Activated naive CD8-positive, alpha-beta T cell treated with anti-CD3 and anti-CD28 coated beads, Interleukin-2, amount 10 ng/mL, durations not matched to agents 7 days and 5 days (primary cell): ENCODE measurements around the gene TWF2. TPM values are rescaled to one million over a fixed set of nuclear protein-coding genes. Genes with fewer than 3 reads are reported as not detected.

Experiments used
- ATAC-seq: fragments of 150-1000 bp; cut with Tn5 transposase; one replicate; pipeline ENCODE4 v1.10.0; 2021; ENCODE audit warnings: low read depth, moderate library complexity
- POLR2A ChIA-PET: fragments of 350-600 bp; sonication (Branson Sonifier 250); formaldehyde crosslinking; loops from one replicate; lab custom pipeline; 2021; ENCODE audit warnings: antibody characterized with exemption; lab: Charles Lee
- DNase-seq: peaks from one replicate; pipeline ENCODE4 v3.0.0; 2021
- H3K27ac Mint-ChIP-seq: one replicate; pipeline ENCODE4 v1.8.0; 2022; ENCODE audit warnings: mild to moderate bottlenecking, mixed read lengths
- H3K27me3 Mint-ChIP-seq: one replicate; pipeline ENCODE4 v1.8.0; 2022; ENCODE audit warnings: mild to moderate bottlenecking, moderate library complexity, mixed read lengths
- H3K36me3 Mint-ChIP-seq: one replicate; pipeline ENCODE4 v1.8.0; 2021; ENCODE audit warnings: mild to moderate bottlenecking, mixed read lengths
- H3K4me1 Mint-ChIP-seq: one replicate; pipeline ENCODE4 v1.8.0; 2021; ENCODE audit warnings: mixed read lengths
- H3K4me3 Mint-ChIP-seq: one replicate; pipeline ENCODE4 v1.8.0; 2022; ENCODE audit warnings: mild to moderate bottlenecking, moderate library complexity, mixed read lengths
- H3K9me3 Mint-ChIP-seq: one replicate; pipeline ENCODE4 v1.8.0; 2021; ENCODE audit warnings: mixed read lengths
- total RNA-seq, 2 experiments: library from RNA; stranded (reverse); gene quantifications; one replicate each; pipeline ENCODE4 v1.2.3, GENCODE V29; 2021

The TWF2 gene
- total RNA-seq, 2 experiments from 2014 or later: 118 to 122 TPM

DNA sequence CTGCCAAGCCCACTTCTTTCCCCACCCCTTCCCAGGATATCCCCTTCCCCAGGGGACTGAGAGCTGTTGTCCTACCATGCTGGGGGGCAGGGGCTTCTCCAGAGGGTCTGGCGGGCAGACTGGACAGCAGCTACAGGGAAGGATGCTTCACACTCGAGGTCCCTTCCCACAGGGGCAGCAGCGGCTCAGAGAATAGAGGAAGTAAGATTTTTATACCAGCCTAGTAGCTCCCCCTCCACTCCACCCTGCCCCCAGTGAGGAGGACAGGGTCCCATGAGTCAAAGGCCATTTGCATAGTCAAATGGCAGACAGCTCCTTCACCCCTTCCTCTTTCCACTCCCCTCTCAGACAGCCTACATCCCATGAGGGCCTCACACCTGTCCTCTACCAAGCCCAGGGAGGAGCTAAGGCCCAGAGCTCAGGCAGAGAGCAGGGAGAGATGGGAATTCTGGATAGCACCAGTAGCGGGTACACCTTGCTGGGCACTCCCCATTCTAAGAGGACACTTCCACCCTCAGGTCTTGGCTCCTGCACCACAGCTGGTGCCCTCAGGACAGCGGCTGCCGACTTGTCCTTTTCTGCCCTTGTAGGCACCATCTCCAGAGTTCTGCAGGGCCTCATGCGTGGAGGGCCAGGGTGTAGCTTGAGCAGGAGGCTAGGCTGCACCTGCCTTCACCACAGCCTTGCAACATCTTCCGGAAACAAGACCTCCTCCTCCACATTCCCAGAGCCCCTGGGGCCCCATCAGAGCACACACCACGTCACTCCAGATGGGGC, 13.3 kb downstream of the TWF2 start, which contains the start of gene TLR9:
TLR9 (minus strand) TSS at position 194 of the 777 bp plus-strand sequence; CDS start at position 78, 116 bp downstream.
- Mint-ChIP-seq H3K27me3 (no peaks in the 10 kb centered on the region), H3K36me3 (peaks cover 17% of the 10 kb centered on the region), H3K4me3 (peak within 1 kb of the TSS; percentile 85), H3K9me3 (no peaks in the 10 kb centered on the region), H3K27ac (peak within 1 kb of the TSS; percentile 79), H3K4me1 (peaks cover 51% of the 10 kb centered on the region)
- POLR2A ChIA-PET: interaction anchor here (0.6 to 9.0 kb wide), 11 partner anchors 9 to 174 kb away, joined by 3 to 128 read pairs (median 5); partner anchors contain the start of genes GLYCTK, TWF2 and WDR82
- DNase-seq (peak; percentile 48), ATAC-seq (peak; percentile 32)

GRCh38 chr3:52223449-52224408, 15.2 kb downstream of the TWF2 start:
- DNase-seq (peak; percentile 27), ATAC-seq (no peak)
- Mint-ChIP-seq H3K36me3 (peaks cover 11% of the 10 kb centered on the region), H3K4me1 (peaks cover 56% of the 10 kb centered on the region), H3K4me3 (peak overlapping the region; percentile 85), H3K27ac (peak overlapping the region; percentile 79), H3K9me3 (no peaks in the 10 kb centered on the region), H3K27me3 (no peaks in the 10 kb centered on the region)
- POLR2A ChIA-PET: interaction anchor here (1.3 to 9.0 kb wide), 4 partner anchors 13 to 115 kb away, joined by 3 to 128 read pairs (median 28); partner anchors contain the start of genes GLYCTK, TWF2 and WDR82

DNA sequence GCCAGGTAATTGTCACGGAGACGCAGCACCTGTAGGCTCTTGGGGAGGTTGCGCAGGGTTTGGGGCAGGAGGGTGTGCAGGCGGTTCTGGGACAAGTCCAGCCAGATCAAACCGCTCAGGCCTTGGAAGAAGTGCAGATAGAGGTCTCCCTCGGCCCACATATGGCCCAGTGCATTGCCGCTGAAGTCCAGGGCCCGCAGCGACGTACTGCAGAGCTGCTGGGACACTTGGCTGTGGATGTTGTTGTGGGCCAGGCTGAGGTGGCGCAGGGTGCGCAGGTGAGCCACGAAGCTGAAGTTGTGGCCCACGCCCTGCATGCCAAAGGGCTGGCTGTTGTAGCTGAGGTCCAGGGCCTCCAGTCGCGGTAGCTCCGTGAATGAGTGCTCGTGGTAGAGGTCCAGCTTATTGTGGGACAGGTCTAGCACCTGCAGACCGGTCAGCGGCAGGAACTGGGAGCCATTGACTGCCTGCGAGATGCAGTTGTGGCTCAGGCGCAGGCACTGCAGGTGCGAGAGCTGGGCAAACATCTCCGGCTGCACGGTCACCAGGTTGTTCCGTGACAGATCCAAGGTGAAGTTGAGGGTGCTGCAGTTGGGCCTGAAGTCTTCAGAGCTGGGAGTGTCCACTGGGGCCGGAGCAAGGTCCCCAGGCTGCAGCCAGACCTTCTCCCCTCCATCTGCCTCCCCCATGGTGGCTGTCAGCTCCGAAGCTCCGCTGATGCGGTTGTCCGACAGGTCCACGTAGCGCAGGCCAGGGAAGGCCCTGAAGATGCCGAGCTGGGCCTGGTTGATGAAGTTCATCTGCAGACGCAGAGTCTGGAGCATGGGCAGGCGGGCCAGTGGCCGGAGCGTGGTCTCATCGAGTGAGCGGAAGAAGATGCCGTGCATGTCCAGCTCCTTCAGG, 16.4 kb downstream of the TWF2 start:
- POLR2A ChIA-PET: interaction anchor here (0.9 to 9.0 kb wide), 12 partner anchors 9 to 227 kb away, joined by 3 to 128 read pairs (median 8); partner anchors contain the start of genes GLYCTK, PPM1M, RPL29 and TWF2

DNA sequence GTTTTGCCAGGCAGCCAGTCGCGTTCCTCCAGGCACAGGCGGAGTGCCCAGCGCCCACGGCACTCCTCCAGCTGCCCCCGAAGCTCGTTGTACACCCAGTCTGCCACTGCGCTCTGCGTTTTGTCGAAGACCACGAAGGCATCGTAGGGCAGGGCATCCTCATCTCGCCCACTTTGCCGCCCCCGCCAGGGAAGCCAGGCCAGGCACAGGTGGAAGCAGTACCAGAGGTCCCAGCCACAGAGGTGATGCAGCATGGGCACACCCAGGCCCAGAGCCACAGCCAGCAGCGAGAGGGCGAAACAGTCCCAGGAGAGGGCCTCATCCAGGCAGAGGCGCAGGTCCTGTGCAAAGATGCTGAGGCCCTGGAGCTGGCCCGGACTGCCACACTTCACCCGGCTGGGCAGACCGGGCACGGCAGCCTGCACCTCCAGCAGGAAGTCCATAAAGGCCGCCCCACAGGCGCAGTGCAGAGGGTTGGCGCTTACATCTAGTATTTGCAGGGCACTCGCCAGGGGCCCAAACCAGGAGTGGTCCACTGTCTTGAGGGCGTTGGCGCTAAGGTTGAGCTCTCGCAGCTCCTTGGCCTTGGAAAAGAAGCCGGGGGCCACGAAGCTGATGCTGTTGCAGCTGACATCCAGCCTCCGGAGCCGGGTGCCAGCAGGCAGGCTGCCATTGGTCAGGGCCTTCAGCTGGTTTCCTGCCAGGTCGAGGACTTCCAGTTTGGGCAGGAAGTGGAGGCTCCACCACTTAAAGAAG, 17.2 kb downstream of the TWF2 start:
- DNase-seq: peak; percentile 77
- peak; percentile 68 for ATAC-seq
- Mint-ChIP-seq H3K27ac (peak overlapping the region; percentile 79), H3K4me3 (peak overlapping the region; percentile 85), H3K36me3 (peaks cover 12% of the 10 kb centered on the region), H3K9me3 (no peaks in the 10 kb centered on the region), H3K4me1 (peaks cover 70% of the 10 kb centered on the region), H3K27me3 (no peaks in the 10 kb centered on the region)
- POLR2A ChIA-PET: interaction anchor here (0.9 to 9.0 kb wide), 16 partner anchors 10 to 226 kb away, joined by 3 to 128 read pairs (median 6); partner anchors contain the start of genes GLYCTK, PPM1M, RPL29 and TWF2

More for the DNA sequence above, 16.4 kb downstream of the TWF2 start:
- no peaks in the 10 kb centered on the region for H3K9me3 Mint-ChIP-seq
- peak; percentile 30 for DNase-seq
- no peaks in the 10 kb centered on the region for H3K27me3 Mint-ChIP-seq
- peak overlapping the region; percentile 79 for H3K27ac Mint-ChIP-seq
- no peak for ATAC-seq
- peaks cover 11% of the 10 kb centered on the region for H3K36me3 Mint-ChIP-seq
- H3K4me3 Mint-ChIP-seq: peak overlapping the region; percentile 85
- H3K4me1 Mint-ChIP-seq: peaks cover 66% of the 10 kb centered on the region

DNA sequence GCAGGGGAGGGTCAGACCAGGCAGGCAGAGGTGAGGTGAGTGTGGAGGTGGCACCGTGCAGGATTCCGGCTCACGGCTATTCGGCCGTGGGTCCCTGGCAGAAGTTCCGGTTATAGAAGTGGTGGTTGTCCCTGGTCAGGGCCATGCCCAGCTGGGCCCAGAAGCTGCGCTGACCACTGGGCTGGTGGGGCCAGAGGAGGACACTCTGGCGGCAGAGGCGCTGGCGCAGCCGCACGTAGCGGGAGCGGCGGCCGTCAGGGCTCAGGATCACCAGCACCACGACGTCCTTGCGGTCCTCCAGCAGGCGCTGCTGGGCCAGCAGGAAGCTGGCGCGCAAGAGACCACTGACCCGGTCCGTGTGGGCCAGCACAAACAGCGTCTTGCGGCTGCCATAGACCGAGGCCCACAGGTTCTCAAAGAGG, 17.8 kb downstream of the TWF2 start:
- Mint-ChIP-seq H3K27me3 (no peaks in the 10 kb centered on the region), H3K36me3 (peaks cover 15% of the 10 kb centered on the region), H3K4me3 (peak overlapping the region; percentile 85), H3K9me3 (no peaks in the 10 kb centered on the region), H3K4me1 (peaks cover 68% of the 10 kb centered on the region), H3K27ac (peak overlapping the region; percentile 93)
- DNase-seq (no peak), ATAC-seq (no peak)
- POLR2A ChIA-PET: interaction anchor here (0.9 to 9.0 kb wide), 15 partner anchors 9 to 239 kb away, joined by 3 to 128 read pairs (median 6); partner anchors contain the start of genes GLYCTK, PPM1M, RPL29 and TWF2

DNA sequence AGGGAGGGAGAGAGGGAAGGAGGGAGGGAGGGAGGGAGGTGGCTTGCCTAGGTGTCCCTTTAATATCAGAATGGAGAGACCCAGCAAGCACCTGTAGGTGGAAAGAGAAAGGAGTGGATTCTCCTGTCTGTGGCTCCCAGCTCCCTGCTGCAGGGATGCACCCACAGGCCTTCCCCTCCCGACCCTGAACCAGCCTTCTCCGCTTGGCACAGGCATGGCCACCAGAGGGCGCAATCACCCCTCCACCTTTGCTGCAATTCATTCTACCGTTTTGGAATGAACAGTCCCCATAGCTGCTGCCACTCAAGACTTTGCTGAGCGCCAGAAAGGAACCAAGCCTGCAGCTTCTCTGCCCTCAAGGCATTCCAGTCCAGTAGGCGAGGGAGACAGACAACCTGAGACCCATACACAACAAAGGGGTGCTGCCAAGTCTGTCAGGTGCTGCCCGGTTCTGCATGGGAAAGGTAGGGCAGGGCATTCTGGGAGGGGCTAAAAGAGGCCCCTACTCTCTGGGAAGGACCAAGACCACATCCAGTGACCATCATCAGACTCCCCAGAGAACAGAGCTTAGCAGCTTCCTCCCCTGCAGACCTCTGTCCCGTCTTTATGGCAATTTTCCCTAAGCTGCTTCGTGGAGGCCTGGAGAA, 18.5 kb downstream of the TWF2 start:
- Mint-ChIP-seq H3K4me1 (peaks cover 64% of the 10 kb centered on the region), H3K36me3 (peaks cover 20% of the 10 kb centered on the region), H3K9me3 (no peaks in the 10 kb centered on the region), H3K27ac (peak overlapping the region; percentile 93), H3K4me3 (peak overlapping the region; percentile 75), H3K27me3 (no peaks in the 10 kb centered on the region)
- ATAC-seq (peak; percentile 57), DNase-seq (peak; percentile 92)
- POLR2A ChIA-PET: interaction anchor here (0.5 to 9.0 kb wide), 13 partner anchors 8 to 668 kb away, joined by 3 to 128 read pairs (median 6); partner anchors contain the start of genes GLYCTK, PPM1M, TWF2 and WDR82

DNA sequence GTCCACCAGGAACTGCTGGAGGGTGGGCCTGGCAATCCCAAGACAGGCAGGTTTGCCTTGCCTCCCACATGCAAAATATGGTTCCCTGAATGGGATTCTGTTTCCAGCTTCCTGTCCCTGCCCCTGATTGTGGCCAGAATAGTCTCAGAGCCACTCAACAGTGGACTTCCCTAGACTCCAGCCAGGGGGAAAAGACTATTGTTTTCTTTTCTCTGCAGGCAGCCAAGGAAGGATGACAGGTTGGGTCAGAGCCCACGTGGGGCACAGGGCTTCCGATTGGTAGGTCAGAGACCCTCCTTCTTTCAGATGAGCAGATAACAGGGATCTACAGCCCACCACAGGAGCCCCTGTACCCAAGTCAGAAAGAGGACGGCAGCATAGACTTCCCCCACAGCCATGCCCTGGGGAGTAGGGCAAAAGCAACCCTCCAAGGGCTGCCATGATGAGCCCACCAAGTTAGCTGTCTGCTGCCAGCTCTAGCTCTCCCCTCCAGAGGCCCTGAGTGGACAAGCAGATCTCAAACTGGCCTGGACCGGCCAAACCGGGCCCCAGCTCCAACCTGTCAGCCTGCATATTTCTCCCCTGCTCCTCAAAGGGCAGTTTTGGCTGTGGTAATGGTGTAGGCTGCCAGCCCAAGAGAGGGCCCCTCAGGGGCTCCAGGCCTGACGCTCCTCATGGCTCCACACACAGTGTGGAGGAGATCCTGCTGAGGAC, 19.9 kb downstream of the TWF2 start:
- peak overlapping the region; percentile 87 for H3K4me3 Mint-ChIP-seq
- peaks cover 29% of the 10 kb centered on the region for H3K36me3 Mint-ChIP-seq
- peak overlapping the region; percentile 93 for H3K27ac Mint-ChIP-seq
- peaks cover 56% of the 10 kb centered on the region for H3K4me1 Mint-ChIP-seq
- H3K9me3 Mint-ChIP-seq: no peaks in the 10 kb centered on the region
- H3K27me3 Mint-ChIP-seq: no peaks in the 10 kb centered on the region
- DNase-seq: peak; percentile 35
- no peak for ATAC-seq
- POLR2A ChIA-PET: interaction anchor here (0.6 to 9.0 kb wide), 9 partner anchors 12 to 547 kb away, joined by 3 to 128 read pairs (median 8); partner anchors contain the start of genes GLYCTK, TWF2 and WDR82

GRCh38 chr3:52218454-52218853, 20.5 kb downstream of the TWF2 start:
- Mint-ChIP-seq H3K4me1 (peaks cover 50% of the 10 kb centered on the region), H3K27ac (peak overlapping the region; percentile 93), H3K36me3 (peaks cover 28% of the 10 kb centered on the region), H3K9me3 (no peaks in the 10 kb centered on the region), H3K27me3 (no peaks in the 10 kb centered on the region), H3K4me3 (peak overlapping the region; percentile 87)
- peak; percentile 60 for DNase-seq
- POLR2A ChIA-PET: interaction anchor here (0.6 to 5.2 kb wide), 7 partner anchors 9 to 1983 kb away, joined by 4 to 45 read pairs (median 8); partner anchors contain the start of genes ALAS1, GLYCTK and WDR82
- peak; percentile 44 for ATAC-seq

- Mint-ChIP-seq H3K27ac (peak overlapping the region; percentile 93), H3K4me1 (peaks cover 46% of the 10 kb centered on the region), H3K27me3 (no peaks in the 10 kb centered on the region), H3K4me3 (peak overlapping the region; percentile 87), H3K9me3 (no peaks in the 10 kb centered on the region), H3K36me3 (peaks cover 30% of the 10 kb centered on the region)
- no peak for DNase-seq
- no peak for ATAC-seq
- POLR2A ChIA-PET: interaction anchor here (0.6 to 5.2 kb wide), 7 partner anchors 8 to 1983 kb away, joined by 4 to 45 read pairs (median 5); partner anchors contain the start of genes ALAS1, GLYCTK and WDR82
Observed at GRCh38 chr3:52218026-52218425, 20.9 kb downstream of the TWF2 start.

DNA sequence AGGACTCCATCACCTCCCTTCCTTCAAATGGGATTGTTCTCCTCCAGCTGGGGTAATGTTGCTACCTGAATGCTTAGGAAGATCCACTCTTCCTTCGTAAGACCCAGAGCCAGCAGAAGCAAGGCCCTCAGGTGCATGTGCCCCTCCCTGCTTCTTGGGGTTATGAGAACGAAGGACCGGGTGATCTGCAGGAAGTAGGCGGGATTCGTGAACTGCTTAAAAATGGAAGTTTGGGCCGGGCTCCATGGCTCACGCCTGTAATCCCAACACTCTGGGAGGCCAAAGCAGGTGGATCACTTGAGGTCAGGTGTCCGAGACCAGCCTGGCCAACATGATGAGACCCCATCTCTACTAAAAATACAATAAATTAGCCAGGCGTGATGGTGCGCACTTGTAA, 21.6 kb downstream of the TWF2 start:
- DNase-seq (peak; percentile 39), ATAC-seq (no peak)
- Mint-ChIP-seq H3K27me3 (no peaks in the 10 kb centered on the region), H3K4me1 (peaks cover 44% of the 10 kb centered on the region), H3K9me3 (no peaks in the 10 kb centered on the region), H3K36me3 (peaks cover 35% of the 10 kb centered on the region), H3K27ac (peak overlapping the region; percentile 93), H3K4me3 (peak overlapping the region; percentile 87)
- POLR2A ChIA-PET: interaction anchor here (0.7 to 2.0 kb wide), 8 partner anchors 9 to 275 kb away, joined by 3 to 8 read pairs (median 5); partner anchors contain the start of genes ALAS1, PARP3, RRP9 and TLR9
